GM12873 (cell line): ENCODE data around the gene ADAMTSL1.

Experiments used
- TF ChIP-seq, protein P1 (sequence below): IDR thresholded peaks from 2 replicates; pipeline ENCODE4 v1.5.1; 2012; ENCODE audit warnings: low read depth, mild to moderate bottlenecking, moderate library complexity, low read length, control low read depth; ENCODE audit not compliant: insufficient read depth; ENCODE audit errors: missing control alignments

The ADAMTSL1 gene

DNA sequence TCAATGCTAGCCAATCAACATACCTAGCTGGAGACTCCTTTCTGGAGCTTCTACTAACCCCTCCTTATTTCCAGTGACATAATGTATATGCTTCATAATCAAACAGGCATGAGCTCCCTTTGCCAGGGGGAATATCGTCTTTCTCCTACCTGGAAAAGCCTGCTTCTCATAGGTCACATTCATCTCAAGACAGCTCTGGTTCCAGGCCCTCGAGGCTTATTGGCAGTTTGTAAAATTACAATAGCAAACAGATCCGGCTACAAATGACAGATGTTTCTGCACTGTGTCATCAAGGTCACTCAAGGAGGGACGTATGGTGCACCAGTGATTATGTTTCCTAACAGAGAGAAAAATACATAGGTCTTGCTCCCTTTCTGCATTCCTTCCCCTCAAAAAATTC lies 419.1 kb downstream of the ADAMTSL1 start:
- TF ChIP-seq, protein P1, sequence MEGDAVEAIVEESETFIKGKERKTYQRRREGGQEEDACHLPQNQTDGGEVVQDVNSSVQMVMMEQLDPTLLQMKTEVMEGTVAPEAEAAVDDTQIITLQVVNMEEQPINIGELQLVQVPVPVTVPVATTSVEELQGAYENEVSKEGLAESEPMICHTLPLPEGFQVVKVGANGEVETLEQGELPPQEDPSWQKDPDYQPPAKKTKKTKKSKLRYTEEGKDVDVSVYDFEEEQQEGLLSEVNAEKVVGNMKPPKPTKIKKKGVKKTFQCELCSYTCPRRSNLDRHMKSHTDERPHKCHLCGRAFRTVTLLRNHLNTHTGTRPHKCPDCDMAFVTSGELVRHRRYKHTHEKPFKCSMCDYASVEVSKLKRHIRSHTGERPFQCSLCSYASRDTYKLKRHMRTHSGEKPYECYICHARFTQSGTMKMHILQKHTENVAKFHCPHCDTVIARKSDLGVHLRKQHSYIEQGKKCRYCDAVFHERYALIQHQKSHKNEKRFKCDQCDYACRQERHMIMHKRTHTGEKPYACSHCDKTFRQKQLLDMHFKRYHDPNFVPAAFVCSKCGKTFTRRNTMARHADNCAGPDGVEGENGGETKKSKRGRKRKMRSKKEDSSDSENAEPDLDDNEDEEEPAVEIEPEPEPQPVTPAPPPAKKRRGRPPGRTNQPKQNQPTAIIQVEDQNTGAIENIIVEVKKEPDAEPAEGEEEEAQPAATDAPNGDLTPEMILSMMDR, result no peak

DNA sequence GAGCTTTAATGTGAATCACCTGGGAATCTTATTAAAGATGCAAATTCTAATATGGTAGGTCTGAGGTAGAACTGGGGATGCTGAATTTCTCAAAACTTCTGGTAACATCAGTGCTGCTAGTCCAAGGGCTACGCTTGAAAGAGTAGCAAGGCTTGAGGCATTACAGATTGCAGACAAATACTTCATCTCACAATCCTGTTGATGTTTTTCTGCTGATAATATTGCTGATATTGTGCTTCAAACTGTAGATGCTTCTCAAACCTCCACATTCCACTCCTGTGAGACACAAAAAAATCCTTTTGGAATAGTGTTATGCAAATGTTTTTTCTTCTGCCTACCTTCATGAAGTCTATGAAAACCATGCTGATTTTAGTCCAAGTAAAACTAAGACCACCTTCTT lies 419.5 kb downstream of the ADAMTSL1 start:
- TF ChIP-seq, protein P1, result no peak

DNA sequence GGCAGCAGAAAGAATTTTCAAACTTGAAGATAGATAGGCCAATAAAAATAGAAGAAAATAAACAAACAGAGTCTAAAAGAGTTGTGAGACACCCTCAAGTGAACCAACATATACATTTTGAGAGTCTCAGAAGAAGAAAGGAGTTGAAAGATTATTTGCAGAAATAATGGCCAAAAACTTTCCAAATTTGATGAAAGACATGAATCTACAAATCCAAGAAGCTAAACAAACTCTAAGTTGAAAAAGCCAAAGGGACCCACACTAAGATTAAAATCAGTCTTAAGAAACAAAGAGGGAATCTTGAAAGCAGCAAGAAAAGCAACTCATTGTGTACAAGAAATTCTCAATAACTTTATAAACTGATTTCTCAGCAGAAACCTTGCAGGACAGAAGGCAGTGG lies 422.1 kb downstream of the ADAMTSL1 start:
- TF ChIP-seq, protein P1, result no peak

DNA sequence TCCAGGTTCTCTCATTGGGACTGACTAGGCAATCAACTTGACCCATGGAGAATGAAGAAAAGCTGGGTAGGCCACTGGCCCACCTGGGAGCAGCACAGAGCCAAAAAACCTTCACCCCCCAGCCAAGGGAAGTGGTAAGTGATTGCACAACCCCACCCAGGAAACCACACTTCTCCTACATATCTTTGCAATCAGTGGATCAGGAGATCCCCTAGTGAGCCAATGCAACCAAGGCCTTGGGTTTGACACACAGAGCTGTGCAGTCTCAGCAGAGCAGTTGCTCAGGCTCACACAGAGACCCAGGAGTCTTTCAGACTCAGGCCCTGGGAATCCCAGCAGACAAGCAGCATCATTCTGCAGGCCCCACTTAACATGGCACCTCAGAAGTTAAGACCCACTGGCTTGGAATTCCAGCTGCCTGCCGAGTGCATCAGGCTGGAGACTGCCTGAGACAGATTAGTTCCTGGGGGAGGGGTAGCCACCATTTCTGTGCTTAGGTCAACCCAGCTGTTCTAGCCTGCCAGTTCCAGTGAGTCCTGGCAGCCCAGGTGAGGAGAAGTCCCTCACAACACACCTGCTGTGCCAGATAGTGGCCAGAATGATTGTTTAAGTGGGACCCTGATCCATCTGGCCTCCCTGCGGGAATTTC lies 422.7 kb downstream of the ADAMTSL1 start:
- TF ChIP-seq, protein P1, result no peak

DNA sequence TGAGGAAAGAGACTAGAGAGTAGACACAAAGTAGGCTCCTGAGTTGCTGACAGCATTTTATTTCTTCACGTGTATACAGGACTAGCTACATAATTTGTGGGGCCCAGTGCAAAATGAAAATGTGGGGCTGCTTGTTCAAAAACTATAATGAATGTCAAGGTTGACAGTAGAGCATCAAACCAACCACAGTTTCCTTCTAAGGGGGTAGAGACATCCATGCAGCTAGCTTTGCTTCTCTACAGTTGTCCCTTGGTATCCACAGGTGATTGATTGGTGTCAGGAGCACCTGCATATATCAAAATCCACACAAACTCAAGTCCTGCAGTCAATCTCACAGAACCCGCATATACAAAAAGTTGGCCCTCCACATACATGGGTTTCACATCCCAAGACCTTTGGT lies 429.5 kb downstream of the ADAMTSL1 start:
- TF ChIP-seq, protein P1, result no peak

DNA sequence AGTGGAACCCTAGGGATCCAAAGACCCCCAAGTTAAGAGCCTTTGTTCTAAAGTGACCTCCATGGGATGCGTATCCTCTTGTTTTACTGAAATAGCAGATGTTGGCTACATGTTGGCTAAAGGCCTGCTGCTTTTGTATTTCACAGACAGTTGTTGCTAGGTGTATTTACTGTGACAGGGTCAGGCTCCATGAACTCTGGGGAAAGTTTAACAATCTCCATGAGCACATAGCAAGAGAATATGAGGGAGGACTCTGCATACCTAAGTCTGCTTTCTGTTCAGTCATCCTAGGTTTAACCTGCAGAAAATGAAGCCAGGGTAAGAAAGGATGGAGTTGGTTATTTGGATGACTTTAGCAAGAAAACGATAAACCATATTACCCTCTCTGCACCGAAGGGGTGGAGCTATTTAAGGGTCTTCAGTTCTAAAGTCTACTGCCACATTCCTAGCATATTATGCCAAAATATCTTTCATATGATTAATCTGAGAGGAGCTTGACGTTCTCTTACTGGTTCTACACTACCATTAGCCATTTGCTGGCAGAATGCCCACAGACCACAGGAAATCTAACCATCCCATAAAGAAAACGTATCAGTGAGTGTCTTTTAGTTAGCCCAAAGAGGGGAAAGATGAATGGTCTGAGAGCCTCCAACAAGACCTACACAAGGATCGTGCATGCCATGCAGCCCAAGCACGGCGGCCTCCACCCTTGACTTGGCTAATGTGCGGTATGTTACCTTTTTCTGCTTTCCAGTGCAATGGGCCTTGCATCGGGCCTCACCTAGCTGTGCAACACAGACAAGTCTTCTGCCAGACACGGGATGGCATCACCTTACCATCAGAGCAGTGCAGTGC lies 431.3 kb downstream of the ADAMTSL1 start:
- TF ChIP-seq, protein P1, result no peak

DNA sequence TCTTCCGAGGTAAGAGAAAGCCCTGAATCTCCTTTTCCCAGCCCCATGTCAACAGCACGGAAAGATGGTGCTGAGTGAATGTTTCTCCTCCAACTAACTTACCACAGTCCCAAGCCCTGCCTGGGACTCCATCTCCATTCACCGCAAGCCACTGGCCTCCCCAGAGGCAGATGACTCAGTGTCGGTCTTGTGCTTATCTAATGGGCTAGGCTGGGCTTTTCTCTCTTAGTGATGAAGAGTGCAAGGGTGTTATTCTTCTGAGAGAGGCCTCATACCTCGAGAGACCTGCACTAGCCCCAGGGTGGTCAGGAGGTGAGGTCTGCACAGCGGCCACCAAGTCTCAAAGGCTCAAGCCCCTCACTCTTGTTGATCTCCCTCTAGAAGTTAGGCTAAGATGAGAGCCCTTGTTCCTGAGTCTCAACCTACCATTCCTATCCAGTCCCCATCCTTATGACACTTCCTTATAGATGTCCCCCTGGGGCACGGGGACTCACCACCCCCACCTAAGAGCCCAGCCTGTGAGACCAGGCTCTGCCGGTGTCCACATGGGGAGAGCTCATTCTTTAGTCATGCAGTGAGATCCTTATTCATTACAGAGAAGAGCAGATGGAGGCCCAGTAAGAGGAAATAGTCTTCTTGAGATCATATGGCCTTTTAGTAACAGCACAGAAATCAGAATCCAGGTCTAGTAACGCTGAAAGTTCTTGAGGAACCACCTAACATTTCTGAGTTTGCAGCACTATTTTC lies 432.1 kb downstream of the ADAMTSL1 start:
- TF ChIP-seq, protein P1, result no peak
